Neuronal stem cell (in vitro differentiated cells): ENCODE measurements around the gene OCA2.

Experiments used
- DNase-seq: peaks from one replicate; pipeline ENCODE4 v3.0.0-alpha.2; 2013; ENCODE audit warnings: low spot score
- H2AFZ ChIP-seq: one replicate; pipeline ENCODE4 v1.6.1; 2013; ENCODE audit warnings: mild to moderate bottlenecking, low read length, inconsistent platforms
- H2AK5ac ChIP-seq: 2 replicates; pipeline ENCODE4 v1.6.1; 2013; ENCODE audit warnings: low read depth, mild to moderate bottlenecking, inconsistent platforms, low read length, moderate library complexity, mixed read lengths
- H2BK120ac ChIP-seq: 2 replicates; pipeline ENCODE4 v1.6.1; 2013; ENCODE audit warnings: low read depth, mild to moderate bottlenecking, inconsistent platforms, low read length, moderate library complexity, mixed read lengths
- H2BK12ac ChIP-seq: one replicate; pipeline ENCODE4 v1.6.1; 2013; ENCODE audit warnings: low read length, inconsistent platforms
- H2BK15ac ChIP-seq: 2 replicates; pipeline ENCODE4 v1.6.1; 2013; ENCODE audit warnings: mild to moderate bottlenecking, low read length, inconsistent platforms, mixed read lengths
- H2BK5ac ChIP-seq: one replicate; pipeline ENCODE4 v1.6.1; 2013; ENCODE audit warnings: inconsistent platforms, mild to moderate bottlenecking, low read length, moderate library complexity
- H3K14ac ChIP-seq: one replicate; pipeline ENCODE4 v1.6.1; 2013; ENCODE audit warnings: low read length, inconsistent platforms
- H3K18ac ChIP-seq: 2 replicates; pipeline ENCODE4 v1.6.1; 2013; ENCODE audit warnings: low read length, inconsistent platforms
- H3K23ac ChIP-seq: 2 replicates; pipeline ENCODE4 v1.6.1; 2013; ENCODE audit warnings: low read depth, mild to moderate bottlenecking, mixed read lengths, low read length, inconsistent platforms; ENCODE audit not compliant: poor library complexity
- H3K27ac ChIP-seq: replicated peaks from 3 replicates; pipeline ENCODE4 v1.5.1; 2013; ENCODE audit warnings: low read length, inconsistent platforms
- H3K27me3 ChIP-seq, 3 experiments: 2 replicates each; pipeline ENCODE4 v1.6.1; 2013; ENCODE audit warnings: low read length in 3 of 3, mild to moderate bottlenecking in 2 of 3, inconsistent platforms in 1 of 3, low read depth in 1 of 3, mixed read lengths in 1 of 3, moderate library complexity in 1 of 3; ENCODE audit not compliant: control insufficient read depth in 3 of 3, insufficient read depth in 3 of 3
- H3K36me3 ChIP-seq, 2 donors: replicated peaks in 1 of 2; 2 replicates each; pipeline ENCODE4 v1.6.1; 2013; ENCODE audit warnings: low read length in 2 of 2; ENCODE audit not compliant: control insufficient read depth in 2 of 2, insufficient read depth in 2 of 2
- H3K4ac ChIP-seq: 2 replicates; pipeline ENCODE4 v1.6.1; 2013; ENCODE audit warnings: inconsistent platforms, mild to moderate bottlenecking, low read length, moderate library complexity
- H3K4me1 ChIP-seq, 2 donors: 1 replicate in 1 of 2; 2 replicates in 1 of 2; pipeline ENCODE4 v1.6.1; 2013; ENCODE audit warnings: low read length in 2 of 2, low read depth in 1 of 2; ENCODE audit not compliant: control insufficient read depth in 2 of 2, insufficient read depth in 1 of 2
- H3K4me2 ChIP-seq: one replicate; pipeline ENCODE4 v1.6.1; 2013; ENCODE audit warnings: mild to moderate bottlenecking, low read length, inconsistent platforms; ENCODE audit not compliant: insufficient read depth, poor library complexity, severe bottlenecking
- H3K4me3 ChIP-seq, 2 donors: 2 replicates each; pipeline ENCODE4 v1.5.1; 2013; ENCODE audit warnings: low read length in 2 of 2, mild to moderate bottlenecking in 2 of 2, inconsistent platforms in 1 of 2, moderate library complexity in 1 of 2
- H3K79me1 ChIP-seq: one replicate; pipeline ENCODE4 v1.6.1; 2013; ENCODE audit warnings: low read depth, mild to moderate bottlenecking, inconsistent platforms, low read length, moderate library complexity
- H3K9ac ChIP-seq: one replicate; pipeline ENCODE4 v1.6.1; 2013; ENCODE audit warnings: mild to moderate bottlenecking, low read depth, low read length, inconsistent platforms; ENCODE audit not compliant: poor library complexity
- H3K9me3 ChIP-seq, 2 donors: replicated peaks in 1 of 2; 2 replicates each; pipeline versions ENCODE3 to v1.6.1; 2013; ENCODE audit warnings: low read length in 2 of 2, mild to moderate bottlenecking in 2 of 2, inconsistent platforms in 1 of 2, low read depth in 1 of 2, mixed read lengths in 1 of 2, moderate library complexity in 1 of 2; ENCODE audit not compliant: control insufficient read depth in 2 of 2, insufficient read depth in 1 of 2
- H4K8ac ChIP-seq: one replicate; pipeline ENCODE4 v1.6.1; 2013; ENCODE audit warnings: low read depth, mild to moderate bottlenecking, inconsistent platforms, low read length, moderate library complexity
- H4K91ac ChIP-seq: one replicate; pipeline ENCODE4 v1.6.1; 2013; ENCODE audit warnings: low read length, low read depth, mild to moderate bottlenecking, inconsistent platforms; ENCODE audit not compliant: poor library complexity
- WGBS, 2 donors: extraction: QIAGEN DNeasy Blood & Tissue Kit; methylation state at CpG; one replicate each; pipeline ENCODE4 v1.1.7; 2013; ENCODE audit warnings: missing lambda C conversion rate in 2 of 2, mixed read lengths in 1 of 2; ENCODE audit not compliant: insufficient read length in 2 of 2, insufficient replicate concordance in 1 of 2; ENCODE audit errors: extremely low coverage in 2 of 2; 5-methylcytosine and 5-hydroxymethylcytosine counted together

Gene OCA2

GRCh38 chr15:27993996-27994780, 104.9 kb downstream of the OCA2 start:
- Histone ChIP-seq H3K27me3 (no peaks in the 10 kb centered on the region), H2BK5ac (no peak overlapping the region), H4K8ac (no peak overlapping the region), H3K4me3 (no peak overlapping the region), H3K23ac (no peak overlapping the region), H3K9ac (no peak overlapping the region), H3K9me3 (no peaks in the 10 kb centered on the region), H3K4me2 (no peak overlapping the region), H3K4ac (no peak overlapping the region), H3K14ac (no peak overlapping the region), H3K27ac (no peak overlapping the region), H3K18ac (peak overlapping the region; percentile 31), H2BK120ac (no peak overlapping the region), H3K79me1 (no peaks in the 10 kb centered on the region), H2AFZ (no peak overlapping the region), H3K4me1 (no peaks in the 10 kb centered on the region), H3K36me3 (no peaks in the 10 kb centered on the region), H2AK5ac (no peak overlapping the region), H2BK15ac (no peak overlapping the region), H4K91ac (no peak overlapping the region), H2BK12ac (no peak overlapping the region)
- DNase-seq, result no peak
- no CpG with 5 or more reads among the region's 16 CpGs for WGBS, 2 donors

- no peaks in the 10 kb centered on the region for H3K4me1 ChIP-seq
- no peak overlapping the region for H2BK12ac ChIP-seq
- no CpG with 5 or more reads among the region's 10 CpGs for WGBS, 2 donors
- H4K8ac ChIP-seq, result no peak overlapping the region
- H3K4me3 ChIP-seq, result no peak overlapping the region
- H2AFZ ChIP-seq, result no peak overlapping the region
- no peak overlapping the region for H2BK15ac ChIP-seq
- no peaks in the 10 kb centered on the region for H3K9me3 ChIP-seq
- H2AK5ac ChIP-seq, result peak overlapping the region; percentile 2
- no peak overlapping the region for H3K14ac ChIP-seq
- no peak overlapping the region for H2BK5ac ChIP-seq
- no peak overlapping the region for H2BK120ac ChIP-seq
- H3K27me3 ChIP-seq, result no peaks in the 10 kb centered on the region
- no peak overlapping the region for H3K18ac ChIP-seq
- H3K79me1 ChIP-seq, result no peaks in the 10 kb centered on the region
- no peak overlapping the region for H4K91ac ChIP-seq
- H3K9ac ChIP-seq, result no peak overlapping the region
- no peak overlapping the region for H3K4me2 ChIP-seq
- H3K36me3 ChIP-seq, result no peaks in the 10 kb centered on the region
- H3K23ac ChIP-seq, result no peak overlapping the region
- DNase-seq, result no peak
- no peak overlapping the region for H3K4ac ChIP-seq
- H3K27ac ChIP-seq, result no peak overlapping the region
Measured at GRCh38 chr15:27993544-27993943, 105.6 kb downstream of the OCA2 start.

- Histone ChIP-seq H3K4me2 (no peak overlapping the region), H2AFZ (no peak overlapping the region), H3K79me1 (no peaks in the 10 kb centered on the region), H2BK15ac (no peak overlapping the region), H3K14ac (no peak overlapping the region), H3K9ac (no peak overlapping the region), H3K4me1 (no peaks in the 10 kb centered on the region), H2BK120ac (no peak overlapping the region), H4K91ac (no peak overlapping the region), H3K23ac (no peak overlapping the region), H3K27me3 (no peaks in the 10 kb centered on the region), H3K27ac (no peak overlapping the region), H3K36me3 (no peaks in the 10 kb centered on the region), H3K9me3 (no peaks in the 10 kb centered on the region), H2BK12ac (no peak overlapping the region), H4K8ac (no peak overlapping the region), H2AK5ac (no peak overlapping the region), H3K18ac (no peak overlapping the region), H3K4ac (no peak overlapping the region), H2BK5ac (no peak overlapping the region), H3K4me3 (no peak overlapping the region)
- DNase-seq, result no peak
- WGBS, 2 donors, result no CpG with 5 or more reads among the region's 16 CpGs
Measured at GRCh38 chr15:27990521-27991515, 108.3 kb downstream of the OCA2 start.

GRCh38 chr15:27989838-27990237, 109.3 kb downstream of the OCA2 start:
- no peak overlapping the region for H3K27ac ChIP-seq
- no peak overlapping the region for H2BK15ac ChIP-seq
- H2BK5ac ChIP-seq, result no peak overlapping the region
- no peak overlapping the region for H4K8ac ChIP-seq
- H2BK12ac ChIP-seq, result no peak overlapping the region
- H3K14ac ChIP-seq, result no peak overlapping the region
- no peak overlapping the region for H3K4me2 ChIP-seq
- no CpG with 5 or more reads among the region's 4 CpGs for WGBS, 2 donors
- DNase-seq, result no peak
- H3K9ac ChIP-seq, result no peak overlapping the region
- H3K79me1 ChIP-seq, result no peaks in the 10 kb centered on the region
- no peak overlapping the region for H4K91ac ChIP-seq
- no peak overlapping the region for H2AFZ ChIP-seq
- H3K9me3 ChIP-seq, result no peaks in the 10 kb centered on the region
- H3K4ac ChIP-seq, result no peak overlapping the region
- H3K18ac ChIP-seq, result peak overlapping the region; percentile 48
- no peak overlapping the region for H3K4me3 ChIP-seq
- no peak overlapping the region for H2AK5ac ChIP-seq
- no peaks in the 10 kb centered on the region for H3K36me3 ChIP-seq
- H3K23ac ChIP-seq, result no peak overlapping the region
- H2BK120ac ChIP-seq, result no peak overlapping the region
- H3K27me3 ChIP-seq, result no peaks in the 10 kb centered on the region
- H3K4me1 ChIP-seq, result no peaks in the 10 kb centered on the region
